Gastroesophageal sphincter (tissue), 4 donors: ENCODE measurements around the gene IMMP2L. TPM values are rescaled to one million over a fixed set of nuclear protein-coding genes. Genes with fewer than 3 reads are reported as not detected.

ENCODE experiments used
- ATAC-seq: fragments of 150-250 bp; one replicate; pipeline ENCODE4 v1.9.1; 2016; ENCODE audit warnings: mild to moderate bottlenecking, moderate library complexity
- H3K27ac ChIP-seq, 4 donors: fragments of 200-600 bp; sonication (generic) in 3 of 4; 1 replicate in 3 of 4; 2 replicates in 1 of 4; pipeline ENCODE4 v1.5.1; 2016 to 2019
- H3K27me3 ChIP-seq: fragments of 200-600 bp; sonication (generic); one replicate; pipeline ENCODE4 v1.5.1; 2019
- H3K36me3 ChIP-seq, 2 donors: fragments of 200-600 bp; sonication (generic); one replicate each; pipeline ENCODE4 v1.5.1; 2019; ENCODE audit warnings: control low read depth in 1 of 2
- H3K4me1 ChIP-seq, 3 donors: fragments of 200-600 bp; sonication (generic); 1 replicate in 2 of 3; 2 replicates in 1 of 3; pipeline ENCODE4 v1.5.1; 2016 to 2019; ENCODE audit warnings: control low read depth in 2 of 3
- H3K4me3 ChIP-seq, 2 donors: fragments of 200-600 bp; sonication (generic); one replicate each; pipeline ENCODE4 v1.5.1; 2019; ENCODE audit warnings: mild to moderate bottlenecking in 1 of 2, moderate library complexity in 1 of 2
- H3K9me3 ChIP-seq, 3 donors: fragments of 200-600 bp; sonication (generic); one replicate each; pipeline ENCODE4 v1.5.1; 2017 to 2019; ENCODE audit warnings: control low read depth in 2 of 3
- CTCF ChIP-seq, 4 experiments: fragments of 200-600 bp in 2 of 4; fragments of 450-650 bp in 2 of 4; sonication (generic) in 1 of 4; IDR thresholded peaks; one replicate each; pipeline ENCODE4 v1.5.1; 2017 to 2019; ENCODE audit warnings: antibody characterized with exemption in 4 of 4, mild to moderate bottlenecking in 2 of 4, moderate library complexity in 2 of 4
- EP300 ChIP-seq: sonication (generic); formaldehyde crosslinking; IDR thresholded peaks from one replicate; pipeline ENCODE4 v1.6.1; 2017; ENCODE audit warnings: antibody characterized with exemption, mild to moderate bottlenecking
- POLR2A ChIP-seq, 2 donors: fragments of 450-650 bp; IDR thresholded peaks; one replicate each; pipeline ENCODE4 v1.6.1; 2017; ENCODE audit warnings: antibody characterized with exemption in 2 of 2, mild to moderate bottlenecking in 2 of 2, moderate library complexity in 1 of 2
- POLR2AphosphoS5 ChIP-seq: sonication (generic); formaldehyde crosslinking; IDR thresholded peaks from one replicate; pipeline ENCODE4 v1.6.1; 2017; ENCODE audit warnings: antibody characterized with exemption
- WGBS, 2 donors: methylation state at CpG; one replicate each; pipeline ENCODE4 v1.1.5; 2018; ENCODE audit warnings: low coverage in 1 of 2; 5-methylcytosine and 5-hydroxymethylcytosine counted together
- total RNA-seq, 4 donors: library from RNA; depleted of rRNA; stranded (reverse); fragments of >200 nt; gene quantifications; one replicate each; pipeline ENCODE4 v1.1.0, GENCODE V29; 2016

The IMMP2L gene
- total RNA-seq, 4 donors from 2014 or later, result 13.6 to 38.5 (median 30.1) TPM

- no peaks in the 10 kb centered on the region for H3K27me3 ChIP-seq
- H3K36me3 ChIP-seq, result no peaks in the 10 kb centered on the region
- no peaks in the 10 kb centered on the region for H3K9me3 ChIP-seq
- H3K4me3 ChIP-seq, result no peak overlapping the region
- TF ChIP-seq EP300 (no peak), POLR2AphosphoS5 (no peak), CTCF (IDR thresholded peaks at IDR 0.05) (no peak), POLR2A (IDR thresholded peaks at IDR 0.05) (no peak)
- 85 to 87% methylated on average over 3 of the region's 3 CpGs for WGBS, 2 donors
- H3K27ac ChIP-seq, result no peak overlapping the region
- peaks cover 5 to 18% (median 6%) of the 10 kb centered on the region in 3 donors for H3K4me1 ChIP-seq
- no peak for ATAC-seq
These were observed 27.0 kb downstream of the IMMP2L start for GRCh38 chr7:111535142-111535870.

GRCh38 chr7:111532625-111533024 is 29.7 kb downstream of the IMMP2L start:
- Histone ChIP-seq H3K36me3 (no peaks in the 10 kb centered on the region), H3K4me3 (no peak overlapping the region), H3K27ac (no peak overlapping the region), H3K4me1 (peaks cover 5 to 30% (median 6%) of the 10 kb centered on the region in 3 donors), H3K27me3 (no peaks in the 10 kb centered on the region), H3K9me3 (no peaks in the 10 kb centered on the region)
- no peak for ATAC-seq
- no peak for TF ChIP-seq EP300
- TF ChIP-seq CTCF (IDR thresholded peaks at IDR 0.05), result no peak
- TF ChIP-seq POLR2AphosphoS5, result no peak
- no peak for TF ChIP-seq POLR2A (IDR thresholded peaks at IDR 0.05)

GRCh38 chr7:111531993-111532392 is 30.3 kb downstream of the IMMP2L start:
- Histone ChIP-seq H3K4me1 (peaks cover 5 to 30% (median 6%) of the 10 kb centered on the region in 3 donors), H3K9me3 (no peaks in the 10 kb centered on the region), H3K36me3 (no peaks in the 10 kb centered on the region), H3K27me3 (no peaks in the 10 kb centered on the region), H3K4me3 (no peak overlapping the region), H3K27ac (no peak overlapping the region)
- ATAC-seq, result no peak
- WGBS, 2 donors, result 75 to 88% methylated on average over 2 to 3 of the region's 3 CpGs
- TF ChIP-seq EP300 (no peak), POLR2AphosphoS5 (no peak), CTCF (IDR thresholded peaks at IDR 0.05) (no peak), POLR2A (IDR thresholded peaks at IDR 0.05) (no peak)

GRCh38 chr7:111530356-111530668 is 32.0 kb downstream of the IMMP2L start:
- Histone ChIP-seq H3K36me3 (no peaks in the 10 kb centered on the region), H3K27me3 (no peaks in the 10 kb centered on the region), H3K27ac (no peak overlapping the region), H3K4me1 (peaks cover 5 to 30% (median 6%) of the 10 kb centered on the region in 3 donors), H3K9me3 (no peaks in the 10 kb centered on the region), H3K4me3 (no peak overlapping the region)
- no peak for TF ChIP-seq POLR2A (IDR thresholded peaks at IDR 0.05)
- no peak for TF ChIP-seq CTCF (IDR thresholded peaks at IDR 0.05)
- no peak for TF ChIP-seq POLR2AphosphoS5
- no peak for TF ChIP-seq EP300
- no peak for ATAC-seq
